Stimulated activated CD8-positive, alpha-beta memory T cell treated with anti-CD3 and anti-CD28 coated beads, Interleukin-15, amount 100 ng/mL, for 4 hours (primary cell): ENCODE results near the gene SRSF4.

Experiments
- DNase-seq, 2 donors: peaks; one replicate each; pipeline ENCODE4 v3.0.0-alpha.2; 2020; ENCODE audit warnings: low read depth in 2 of 2

Gene SRSF4

DNA sequence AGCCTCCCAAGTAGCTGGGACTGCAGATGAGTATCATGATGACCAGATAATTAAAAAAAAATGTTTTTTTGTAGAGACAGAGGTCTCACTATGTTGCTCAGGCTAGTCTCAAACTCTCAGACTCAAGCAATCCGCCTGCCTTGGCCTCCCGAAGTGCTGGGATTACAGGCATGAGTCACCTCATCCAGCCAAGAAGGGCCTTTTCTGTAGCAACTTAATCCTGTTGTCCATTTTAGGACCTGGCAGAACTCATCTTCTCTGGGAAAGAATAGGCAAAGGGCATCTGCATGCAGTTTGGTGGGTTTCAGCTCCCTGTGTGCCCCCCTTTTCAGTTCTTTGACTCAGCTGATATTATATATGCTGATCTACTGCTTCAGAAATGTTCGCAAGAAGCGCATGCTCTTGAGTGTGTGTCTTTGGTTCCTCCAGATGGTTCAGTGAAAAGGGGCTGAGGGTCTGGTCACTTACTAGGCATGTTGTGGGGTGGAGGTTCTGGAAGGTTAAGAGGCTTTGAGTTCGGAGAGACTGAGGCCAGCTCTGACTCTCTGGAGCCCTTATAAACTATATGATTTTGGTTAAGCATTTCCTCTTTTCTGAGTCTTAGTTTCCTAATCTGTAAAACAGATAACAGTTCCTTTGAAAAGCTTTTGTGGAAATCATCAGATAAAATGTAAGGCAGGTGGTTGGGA, 19.4 kb upstream of the SRSF4 start:
- no peak for DNase-seq

DNA sequence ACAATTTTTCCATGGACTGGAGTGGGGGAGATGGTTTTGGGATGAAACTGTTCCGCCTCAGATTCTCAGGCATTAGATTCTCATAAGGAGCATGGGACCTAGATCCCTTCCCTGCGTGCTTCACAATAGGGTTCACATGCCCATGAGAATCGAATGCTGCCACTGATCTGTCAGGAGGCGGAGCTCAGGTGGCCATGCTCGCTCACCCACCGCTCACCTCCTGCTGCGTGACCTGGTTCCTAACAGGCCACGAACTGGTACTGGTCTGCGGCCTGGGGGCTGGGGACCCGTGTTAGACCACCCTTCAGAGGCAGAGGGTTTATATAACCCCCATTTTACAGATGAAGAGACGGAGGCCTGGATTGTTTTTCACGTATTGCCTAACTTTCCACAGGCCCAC, 16.3 kb upstream of the SRSF4 start:
- DNase-seq: no peak

DNA sequence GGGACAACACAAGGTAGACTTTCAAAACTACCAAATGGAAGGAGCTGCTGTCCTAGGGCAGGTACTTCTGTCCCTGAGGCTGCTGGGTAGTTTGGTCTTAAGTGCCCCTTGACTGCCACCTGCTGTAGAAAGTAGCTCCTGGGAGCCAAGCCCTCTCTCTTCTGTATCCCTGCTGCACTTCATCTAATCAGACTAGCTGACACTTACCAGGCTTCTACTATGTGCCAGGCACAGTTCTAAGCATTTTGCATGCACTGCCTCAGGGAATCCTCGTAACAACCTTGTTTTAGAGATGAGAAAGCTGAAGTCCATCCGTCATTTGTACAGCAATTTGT, 15.9 kb upstream of the SRSF4 start:
- DNase-seq: no peak

DNA sequence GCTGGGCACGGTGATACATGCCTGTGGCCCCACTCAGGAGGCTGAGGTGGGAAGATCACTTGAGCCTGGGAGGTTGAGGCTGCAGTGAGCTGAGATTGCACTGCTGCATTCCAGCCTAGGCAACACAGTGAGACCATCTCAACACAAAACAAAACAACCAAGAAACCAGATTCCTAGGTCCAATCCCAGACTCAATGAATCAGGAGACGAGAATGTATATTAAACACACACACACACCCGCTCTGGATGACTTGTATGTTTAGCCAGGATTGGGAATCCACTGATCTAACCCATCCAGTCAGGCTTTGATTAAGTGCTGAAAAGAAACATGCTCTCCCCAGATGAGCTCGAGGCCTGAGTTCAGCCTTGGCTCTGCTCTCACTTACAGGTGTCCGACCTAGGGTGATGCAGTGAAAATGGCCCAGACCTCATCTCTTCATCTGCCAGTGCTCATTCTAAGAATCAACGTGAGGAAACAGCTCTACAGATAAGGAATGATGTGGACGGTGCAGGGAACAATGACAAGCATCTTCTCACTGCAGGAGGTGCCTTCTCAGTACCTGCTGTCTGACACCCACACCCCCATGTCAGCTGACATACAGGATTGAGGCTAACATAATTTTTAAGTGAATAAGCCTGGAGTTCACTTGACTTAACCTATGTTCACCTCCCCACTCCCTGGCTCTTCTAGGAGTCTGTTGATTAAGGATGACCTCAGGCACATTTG, 15.3 kb upstream of the SRSF4 start:
- DNase-seq: no peak

- DNase-seq: no peak
Measured at GRCh38 chr1:29195881-29196291, 14.2 kb upstream of the SRSF4 start.

DNA sequence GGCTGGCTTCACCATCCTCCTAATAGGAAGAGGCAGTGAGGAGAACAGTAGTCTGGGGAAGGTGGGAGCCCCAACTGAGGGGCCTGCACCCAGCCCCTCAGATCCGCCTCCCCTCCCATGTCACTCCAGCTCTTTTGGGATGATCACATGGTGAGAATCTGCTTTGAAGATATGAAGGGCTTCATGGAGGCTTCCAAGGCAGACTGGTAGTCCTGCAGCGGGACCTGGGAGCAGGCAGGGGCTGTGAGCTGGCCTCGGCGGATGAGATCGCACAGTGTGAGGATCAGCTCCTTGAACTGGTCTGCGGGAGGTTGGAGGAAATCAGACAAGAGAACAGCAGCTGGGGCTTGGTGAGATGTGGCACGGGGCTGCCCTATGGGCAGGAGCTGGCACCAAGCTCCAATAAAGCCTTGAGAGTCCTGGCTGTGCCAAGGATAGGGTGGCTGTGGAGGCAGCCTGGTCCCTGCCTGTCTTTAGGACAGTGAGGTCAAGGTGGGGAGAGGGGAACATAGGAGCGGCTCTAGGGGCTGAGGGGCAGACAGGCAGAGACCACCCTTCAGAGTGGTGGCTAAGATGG, 12.3 kb upstream of the SRSF4 start:
- no peak for DNase-seq

DNA sequence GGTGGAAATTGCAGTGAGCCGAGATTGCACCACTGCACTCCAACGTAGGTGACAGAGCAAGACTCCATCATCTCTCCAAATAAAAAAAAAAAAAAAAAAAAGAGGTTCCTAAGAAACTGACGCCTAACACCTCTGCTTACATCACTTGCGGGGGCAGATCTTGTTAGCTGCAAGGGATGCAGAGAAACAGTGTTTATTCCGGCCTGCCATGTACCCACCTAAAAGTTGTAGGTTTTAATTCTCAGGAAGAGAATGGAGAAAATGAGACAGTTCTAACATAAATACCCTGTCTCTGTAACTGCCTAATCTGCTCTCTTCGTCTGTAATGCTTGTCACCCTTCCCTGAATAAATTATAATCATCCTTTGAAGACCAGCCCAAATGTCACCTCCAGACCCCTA, 9.0 kb upstream of the SRSF4 start:
- DNase-seq: no peak

GRCh38 chr1:29186707-29187106, 5.0 kb upstream of the SRSF4 start:
- DNase-seq: no peak

DNA sequence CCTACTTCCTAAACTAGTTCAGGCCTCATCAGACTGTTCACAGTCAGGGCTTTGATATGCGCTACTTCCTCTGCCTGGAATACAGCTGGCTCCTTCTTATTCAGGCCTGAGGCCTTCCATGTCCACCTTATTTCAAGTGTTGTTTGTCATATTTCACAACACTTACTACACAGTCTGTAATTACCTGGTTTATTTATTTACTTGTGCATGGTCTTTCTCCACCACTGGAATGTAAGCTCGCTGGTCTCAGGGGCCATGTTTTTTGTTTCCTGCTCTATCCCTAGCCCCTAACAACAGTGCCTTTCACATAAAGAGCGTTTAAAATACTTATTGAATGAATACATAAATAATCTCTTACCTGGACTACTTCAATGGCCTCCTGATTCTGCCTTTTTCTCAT, 4.6 kb upstream of the SRSF4 start:
- DNase-seq: no peak

GRCh38 chr1:29183287-29183686, 1.6 kb upstream of the SRSF4 start:
- no peak for DNase-seq

DNA sequence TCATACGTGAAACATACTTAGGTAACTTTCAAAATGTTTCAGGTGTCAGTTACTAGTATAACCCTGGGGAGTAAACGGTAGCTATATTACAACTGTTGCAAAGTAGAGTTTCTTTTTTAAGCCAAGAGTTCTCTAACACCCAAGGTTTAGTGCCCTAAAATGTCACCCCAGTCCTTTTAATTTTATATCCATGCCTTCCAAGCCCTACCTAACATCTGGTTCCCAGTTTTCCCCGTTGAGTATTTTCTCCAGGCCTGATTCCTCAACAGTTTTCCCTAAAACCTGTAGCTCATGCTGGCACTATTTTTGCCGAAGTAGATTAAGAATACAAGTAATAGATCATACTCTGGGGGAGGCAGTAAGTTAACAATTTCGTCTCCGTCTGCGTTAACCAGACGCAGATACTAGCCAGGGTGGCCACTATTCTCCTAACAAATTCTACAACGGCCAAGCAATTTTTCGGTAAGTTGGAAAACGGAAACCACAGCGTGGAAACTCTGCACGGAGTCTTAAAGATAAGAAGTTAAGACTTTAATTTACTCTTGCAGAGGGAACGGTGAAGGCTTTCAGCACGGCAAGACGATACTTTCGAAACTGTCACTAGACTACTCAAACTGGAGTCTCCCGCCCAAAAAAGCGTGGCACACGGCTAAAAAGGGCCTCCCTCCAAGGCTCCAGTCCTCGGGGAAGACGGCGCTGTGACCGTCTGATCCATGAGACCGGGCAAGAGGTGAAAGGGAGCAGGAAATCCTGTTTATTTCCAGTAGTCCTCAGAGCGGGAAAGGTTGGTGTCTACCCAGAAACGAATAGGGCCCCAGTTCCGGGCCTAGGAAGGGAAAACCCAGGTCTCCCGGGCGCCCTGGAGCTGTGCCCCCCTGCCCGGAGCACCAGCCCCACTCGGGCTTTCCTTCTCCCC, 945 bp downstream of the SRSF4 start:
- peak in 1 of 2 donors; percentile 5 for DNase-seq

GRCh38 chr1:29179641-29180184, 2.0 kb downstream of the SRSF4 start:
- no peak for DNase-seq

DNA sequence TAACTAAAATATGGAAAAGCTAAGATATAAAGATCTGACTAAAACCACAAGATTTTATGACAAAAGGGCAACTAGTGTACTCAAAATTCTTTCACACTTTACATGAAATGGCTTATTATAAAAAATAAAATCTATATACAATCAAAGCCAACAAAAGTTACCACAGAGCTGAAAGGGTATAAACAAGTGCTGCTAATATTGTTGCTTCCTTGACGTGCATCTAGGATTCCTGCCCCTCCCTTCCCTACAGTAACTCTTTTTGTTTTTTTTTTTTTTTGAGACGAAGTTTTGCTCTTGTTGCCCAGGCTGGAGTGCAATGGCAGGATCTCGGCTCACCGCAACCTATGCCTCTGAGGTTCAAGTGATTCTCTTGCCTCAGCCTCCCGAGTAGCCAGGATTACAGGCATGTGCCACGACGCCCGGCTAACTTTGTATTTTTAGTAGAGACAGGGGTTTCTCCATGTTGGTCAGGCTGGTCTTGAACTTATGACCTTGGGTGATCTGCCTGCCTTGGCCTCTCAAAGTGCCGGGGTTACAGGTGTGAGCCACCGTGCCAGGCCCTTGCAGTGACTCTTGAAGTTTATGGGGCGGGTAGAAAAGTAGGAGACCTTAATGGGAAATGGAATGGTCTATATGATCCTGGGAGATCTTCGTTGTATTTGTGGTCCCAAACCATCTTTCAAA, 4.5 kb downstream of the SRSF4 start:
- DNase-seq: no peak

DNA sequence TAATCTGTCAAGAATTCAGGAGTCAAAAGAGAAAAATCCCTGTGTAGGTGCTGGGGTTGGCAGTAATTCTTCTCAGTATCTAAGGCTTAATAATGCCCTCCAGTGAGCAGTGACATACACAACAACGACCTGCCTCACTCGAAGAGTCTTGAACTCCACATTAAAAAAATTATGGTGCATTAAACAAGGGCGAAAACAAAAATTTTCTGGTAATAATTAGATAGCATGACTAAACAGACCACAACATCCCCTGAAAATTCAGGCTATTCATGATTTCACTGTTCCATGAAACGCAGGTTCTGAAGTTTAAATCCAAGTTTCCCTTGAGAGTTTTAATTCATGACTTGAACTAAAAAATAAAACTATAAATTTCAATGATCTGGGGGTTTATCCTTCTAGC, 5.1 kb downstream of the SRSF4 start:
- no peak for DNase-seq

GRCh38 chr1:29172415-29172939, 9.2 kb downstream of the SRSF4 start:
- no peak for DNase-seq

GRCh38 chr1:29171521-29171920, 10.2 kb downstream of the SRSF4 start:
- no peak for DNase-seq

DNA sequence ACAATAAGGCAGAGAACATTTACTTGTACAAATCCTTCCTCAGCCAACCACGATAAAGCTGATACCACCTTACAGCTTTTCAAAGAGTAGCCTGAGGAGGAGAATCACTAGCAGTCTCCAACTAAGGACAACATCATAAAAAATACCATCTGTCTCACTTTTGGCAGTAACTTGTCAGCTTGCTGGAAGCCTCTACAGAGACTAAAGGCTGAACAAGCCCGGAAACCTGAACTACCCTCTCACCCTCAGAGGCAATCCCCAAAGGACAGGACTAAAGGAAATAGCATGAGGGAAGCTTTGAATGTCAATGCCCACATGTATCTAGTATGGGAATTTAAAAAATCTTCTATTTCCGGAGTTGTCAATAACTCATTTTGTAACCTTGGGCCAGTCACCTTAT, 10.6 kb downstream of the SRSF4 start:
- DNase-seq: no peak

GRCh38 chr1:29169976-29170375, 11.7 kb downstream of the SRSF4 start:
- no peak for DNase-seq

- no peak for DNase-seq
Measured at GRCh38 chr1:29167904-29168303, 13.8 kb downstream of the SRSF4 start.

DNA sequence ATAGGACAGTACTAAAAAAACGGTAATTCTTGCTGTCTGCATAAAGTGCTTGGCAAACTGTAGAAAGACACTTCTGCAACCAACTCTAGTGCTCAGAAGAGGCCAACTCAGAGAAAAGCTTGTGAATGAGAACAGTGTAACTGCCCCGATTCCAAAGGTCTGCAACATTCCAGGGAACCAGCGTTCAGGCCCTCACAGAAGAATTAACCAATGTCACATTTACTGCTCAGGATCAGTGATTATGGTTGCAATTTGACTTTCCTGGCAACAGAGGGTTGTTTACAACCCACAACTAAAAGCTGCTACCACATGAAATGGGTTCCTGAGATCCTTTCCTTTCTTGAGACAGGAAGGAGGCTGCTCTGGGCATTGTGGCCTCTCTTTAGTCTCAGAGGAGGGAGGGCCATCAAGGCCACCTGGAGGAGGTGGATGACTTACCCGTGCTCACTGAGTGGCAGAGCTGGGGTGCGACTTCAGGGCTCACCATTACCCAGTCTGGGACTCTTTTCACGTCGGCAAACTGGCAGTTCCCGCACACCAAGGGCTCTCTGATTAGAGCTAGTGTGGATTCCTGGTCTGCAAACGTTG, 15.3 kb downstream of the SRSF4 start:
- DNase-seq: no peak

- DNase-seq: no peak
Measured at GRCh38 chr1:29164588-29164987, 17.1 kb downstream of the SRSF4 start.
